SH-SY5Y (cell line): ENCODE data around the gene LETM1.

Experiments
- GATA2 ChIP-seq: IDR thresholded peaks from 2 replicates; pipeline ENCODE4 v1.6.1; 2011; ENCODE audit warnings: mild to moderate bottlenecking, low read depth, low read length
- GATA3 ChIP-seq: IDR thresholded peaks from 2 replicates; pipeline ENCODE4 v1.6.1; 2011; ENCODE audit warnings: low read depth, mild to moderate bottlenecking, low read length, moderate library complexity

GRCh38 chr4:1778642-1779392 is 77.1 kb downstream of the LETM1 start:
- TF ChIP-seq GATA3 (no peak), GATA2 (no peak)
